GM12872 (cell line): ENCODE measurements around the gene GINS3.

ENCODE experiments used
- CTCF ChIP-seq: IDR thresholded peaks from 3 replicates; pipeline ENCODE4 v1.5.1; 2011; ENCODE audit warnings: low read depth, mild to moderate bottlenecking, low read length, moderate library complexity; ENCODE audit not compliant: insufficient read depth

Gene GINS3

DNA sequence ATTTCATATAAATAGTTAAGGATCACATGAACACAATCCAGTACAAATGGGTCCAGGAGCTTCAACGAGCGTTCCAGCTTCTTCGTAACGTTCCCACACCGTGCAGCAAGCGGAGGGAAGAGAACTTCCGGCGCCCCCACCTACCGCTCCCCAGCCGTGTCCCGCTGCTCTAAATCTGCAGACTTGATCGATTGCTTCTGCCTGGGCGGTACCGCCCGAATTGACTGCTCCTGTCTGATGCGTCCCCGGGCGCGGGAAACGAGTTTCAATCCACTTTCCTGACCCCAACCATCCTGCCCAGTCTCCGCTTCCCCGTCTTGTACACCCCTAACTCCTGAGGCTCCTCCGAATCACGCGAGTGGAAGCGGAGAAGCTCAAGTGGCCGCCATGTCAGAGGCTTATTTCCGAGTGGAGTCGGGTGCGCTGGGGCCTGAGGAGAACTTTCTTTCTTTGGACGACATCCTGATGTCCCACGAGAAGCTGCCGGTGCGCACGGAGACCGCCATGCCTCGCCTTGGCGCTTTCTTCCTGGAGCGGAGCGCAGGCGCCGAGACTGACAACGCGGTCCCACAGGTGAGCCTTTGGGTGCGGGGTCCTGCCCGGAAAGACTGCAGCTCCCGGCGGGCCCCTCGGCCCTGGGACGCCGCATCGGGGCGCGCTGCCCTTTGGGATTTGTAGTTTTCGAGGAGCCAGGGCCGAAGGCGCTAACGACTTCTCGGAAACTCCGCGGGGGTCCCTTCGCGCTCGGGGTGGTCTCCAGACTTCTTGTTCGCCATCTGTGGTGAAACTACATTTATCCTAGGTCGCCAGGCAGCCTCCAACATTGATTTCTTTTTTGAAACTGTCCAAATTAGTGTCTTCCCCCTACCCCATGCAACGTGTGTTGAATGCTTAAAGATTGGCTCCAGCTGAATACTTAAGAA is at the start of gene GINS3:
TSS of gene GINS3 (plus strand) at position 257 of the 923 bp plus-strand sequence. CDS start at position 388, 131 bp downstream.
- no peak for TF ChIP-seq CTCF

DNA sequence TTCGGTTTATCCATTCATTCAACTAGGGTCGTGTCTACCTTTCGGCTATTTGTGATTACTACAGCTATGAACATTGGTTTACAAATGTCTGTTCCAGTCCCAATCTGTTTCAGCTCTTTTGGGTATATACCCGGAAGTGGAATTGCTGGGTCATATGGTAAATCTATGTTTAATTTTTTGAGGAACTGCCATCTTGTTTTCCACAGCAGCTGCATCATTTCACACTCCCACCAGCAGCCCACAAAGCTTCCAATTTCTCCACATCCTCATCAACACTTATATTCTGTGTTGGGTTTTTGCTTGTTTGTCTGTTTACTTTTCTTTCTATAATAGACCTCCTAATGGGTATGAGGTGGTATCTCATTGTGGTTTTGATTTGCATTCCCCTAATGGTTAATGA is 48.7 kb upstream of the GINS3 start:
- no peak for TF ChIP-seq CTCF

- TF ChIP-seq CTCF: no peak
Observed at GRCh38 chr16:58345574-58346354, 46.5 kb upstream of the GINS3 start.

- no peak for TF ChIP-seq CTCF
Observed at GRCh38 chr16:58346831-58347371, 45.4 kb upstream of the GINS3 start.

- TF ChIP-seq CTCF: no peak
Observed at GRCh38 chr16:58348986-58349385, 43.3 kb upstream of the GINS3 start.

DNA sequence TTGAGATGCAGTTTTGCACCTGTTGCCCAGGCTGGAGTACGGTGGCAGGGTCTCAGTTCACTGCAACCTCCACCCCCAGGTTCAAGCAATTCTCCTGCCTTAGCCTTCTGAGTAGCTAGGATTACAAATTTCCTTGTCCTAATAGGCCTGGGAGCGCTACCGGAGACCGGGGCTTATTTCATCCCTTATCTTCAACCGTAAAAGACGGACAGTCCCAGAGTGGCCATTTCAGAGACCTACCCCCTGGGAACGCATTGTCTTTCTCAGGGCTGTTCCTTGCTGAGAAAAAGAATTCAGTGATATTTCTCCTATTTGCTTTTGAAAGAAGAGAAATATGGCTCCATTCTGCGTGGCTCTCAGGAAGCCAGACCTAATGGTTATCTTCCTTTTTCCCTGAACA is 39.6 kb upstream of the GINS3 start:
- TF ChIP-seq CTCF: no peak

- TF ChIP-seq CTCF: no peak
Observed at GRCh38 chr16:58360041-58360634, 32.1 kb upstream of the GINS3 start.
